Body of pancreas (tissue), 4 donors: ENCODE measurements around the gene SLC29A3. TPM values are rescaled to one million over a fixed set of nuclear protein-coding genes. Genes with fewer than 3 reads are reported as not detected.

Source experiments
- ATAC-seq: fragments of 150-250 bp; one replicate; pipeline ENCODE4 v1.9.1; 2016
- DNase-seq, 4 donors: peaks; one replicate each; pipeline ENCODE4 v3.0.0-alpha.2; 2019
- H3K27ac ChIP-seq, 4 donors: fragments of 200-600 bp; sonication (generic); 1 replicate in 3 of 4; 2 replicates in 1 of 4; pipeline versions ENCODE4 v1.5.1 to v1.6.1; 2016 to 2019; ENCODE audit warnings: mild to moderate bottlenecking in 1 of 4, mixed read lengths in 1 of 4, moderate library complexity in 1 of 4
- H3K27me3 ChIP-seq, 2 donors: fragments of 200-600 bp; sonication (generic); one replicate each; pipeline ENCODE4 v1.6.0; 2016; ENCODE audit warnings: mild to moderate bottlenecking in 1 of 2
- H3K36me3 ChIP-seq, 2 donors: fragments of 200-600 bp; sonication (generic); replicated peaks in 1 of 2; 2 replicates each; pipeline ENCODE4 v1.5.1; 2016; ENCODE audit warnings: low read depth in 2 of 2; ENCODE audit not compliant: insufficient read depth in 1 of 2
- H3K4me1 ChIP-seq: fragments of 200-600 bp; sonication (generic); one replicate; pipeline ENCODE4 v1.6.0; 2016
- H3K4me3 ChIP-seq, 2 donors: fragments of 200-600 bp; sonication (generic); 1 replicate in 1 of 2; 2 replicates in 1 of 2; pipeline ENCODE4 v1.5.1; 2016 to 2019
- H3K9me3 ChIP-seq, 3 donors: fragments of 200-600 bp; sonication (generic); 1 replicate in 2 of 3; 2 replicates in 1 of 3; pipeline ENCODE4 v1.5.1; 2016
- CTCF ChIP-seq, 7 experiments: fragments of 450-650 bp in 4 of 7; fragments of 200-600 bp in 3 of 7; sonication (generic) in 3 of 7; IDR thresholded peaks; one replicate each; pipeline ENCODE4 v1.5.1; 2016 to 2019; ENCODE audit warnings: antibody characterized with exemption in 7 of 7
- POLR2A ChIP-seq, 3 donors: fragments of 450-650 bp; IDR thresholded peaks; one replicate each; pipeline ENCODE4 v1.6.1; 2016; ENCODE audit warnings: antibody characterized with exemption in 3 of 3, mild to moderate bottlenecking in 2 of 3
- WGBS, 2 donors: methylation state at CpG; one replicate each; pipeline ENCODE4 v1.1.5; 2017; 5-methylcytosine and 5-hydroxymethylcytosine counted together
- intact Hi-C: fragments of 100-400 bp; cut with DNase I; formaldehyde crosslinking; loops from one replicate; pipeline ENCODE4 v1.15.1; 2023
- total RNA-seq, 2 donors: library from RNA; depleted of rRNA; stranded (reverse); fragments of >200 nt; gene quantifications; one replicate each; pipeline ENCODE4 v1.1.0, GENCODE V29; 2016

The SLC29A3 gene
- total RNA-seq, 2 donors from 2014 or later = 0.99 to 5.2 TPM

DNA sequence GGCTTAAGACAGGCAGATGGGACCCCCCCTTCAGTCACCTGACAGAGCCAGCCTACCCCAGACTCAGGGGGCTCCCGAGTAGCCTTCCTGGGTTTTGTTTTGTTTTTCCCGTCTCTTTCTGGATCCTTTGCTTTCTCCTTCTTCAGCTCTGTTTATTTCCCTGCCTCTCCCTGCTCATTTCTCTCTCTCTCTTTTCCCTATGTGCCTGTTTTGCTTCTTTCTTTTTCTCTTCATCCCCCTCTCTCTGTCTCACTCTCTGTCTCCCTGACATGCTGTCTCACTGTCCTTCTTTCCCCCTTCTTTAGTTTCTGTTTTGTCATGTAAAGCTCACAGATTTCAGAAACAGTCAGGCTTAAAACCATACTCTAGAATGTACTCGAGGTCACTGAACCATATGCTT lies 38.2 kb upstream of the SLC29A3 start:
- Histone ChIP-seq H3K27me3 (no peaks in the 10 kb centered on the region), H3K4me1 (no peaks in the 10 kb centered on the region), H3K27ac (no peak overlapping the region), H3K4me3 (no peak overlapping the region), H3K9me3 (no peaks in the 10 kb centered on the region), H3K36me3 (no peaks in the 10 kb centered on the region)
- ATAC-seq (no peak), DNase-seq (no peak)
- intact Hi-C loops = loop anchor here (5.0 to 10.0 kb wide), 2 partner anchors 359 to 726 kb away; no protein-coding TSS in a partner anchor
- WGBS, 2 donors = 44 to 45% methylated on average over 3 of the region's 3 CpGs
- TF ChIP-seq CTCF (IDR thresholded peaks at IDR 0.05) (no peak), POLR2A (IDR thresholded peaks at IDR 0.05) (no peak)

GRCh38 chr10:71281646-71282322 lies 37.3 kb upstream of the SLC29A3 start:
- intact Hi-C loops = loop anchor here (5.0 to 10.0 kb wide), 2 partner anchors 359 to 727 kb away; no protein-coding TSS in a partner anchor
- TF ChIP-seq POLR2A (IDR thresholded peaks at IDR 0.05) (no peak), CTCF (IDR thresholded peaks at IDR 0.05) (no peak)
- DNase-seq (no peak), ATAC-seq (no peak)
- H3K4me1 ChIP-seq = no peaks in the 10 kb centered on the region
- no peaks in the 10 kb centered on the region for H3K9me3 ChIP-seq
- no peaks in the 10 kb centered on the region for H3K36me3 ChIP-seq
- no peak overlapping the region for H3K4me3 ChIP-seq
- no peaks in the 10 kb centered on the region for H3K27me3 ChIP-seq
- H3K27ac ChIP-seq = no peak overlapping the region
- WGBS, 2 donors = 65 to 79% methylated on average over 8 of the region's 8 CpGs

GRCh38 chr10:71282323-71282680 lies 36.8 kb upstream of the SLC29A3 start:
- DNase-seq = no peak
- Histone ChIP-seq H3K27me3 (no peaks in the 10 kb centered on the region), H3K27ac (no peak overlapping the region), H3K4me3 (no peak overlapping the region), H3K9me3 (no peaks in the 10 kb centered on the region), H3K36me3 (no peaks in the 10 kb centered on the region), H3K4me1 (no peaks in the 10 kb centered on the region)
- TF ChIP-seq CTCF (IDR thresholded peaks at IDR 0.05) (no peak), POLR2A (IDR thresholded peaks at IDR 0.05) (no peak)
- intact Hi-C loops = loop anchor here (5.0 to 10.0 kb wide), 2 partner anchors 360 to 728 kb away; no protein-coding TSS in a partner anchor
- 82 to 83% methylated on average over 2 of the region's 2 CpGs for WGBS, 2 donors
- no peak for ATAC-seq

GRCh38 chr10:71283410-71283809 lies 35.6 kb upstream of the SLC29A3 start:
- TF ChIP-seq CTCF (IDR thresholded peaks at IDR 0.05) = no peak
- no peak for TF ChIP-seq POLR2A (IDR thresholded peaks at IDR 0.05)
- ATAC-seq (no peak), DNase-seq (no peak)
- Histone ChIP-seq H3K36me3 (no peaks in the 10 kb centered on the region), H3K4me3 (no peak overlapping the region), H3K27ac (no peak overlapping the region), H3K4me1 (no peaks in the 10 kb centered on the region), H3K27me3 (no peaks in the 10 kb centered on the region), H3K9me3 (no peaks in the 10 kb centered on the region)
- 73 to 84% methylated on average over 6 of the region's 6 CpGs for WGBS, 2 donors
- intact Hi-C loops = loop anchor here (5.0 to 10.0 kb wide), 2 partner anchors 361 to 729 kb away; no protein-coding TSS in a partner anchor

DNA sequence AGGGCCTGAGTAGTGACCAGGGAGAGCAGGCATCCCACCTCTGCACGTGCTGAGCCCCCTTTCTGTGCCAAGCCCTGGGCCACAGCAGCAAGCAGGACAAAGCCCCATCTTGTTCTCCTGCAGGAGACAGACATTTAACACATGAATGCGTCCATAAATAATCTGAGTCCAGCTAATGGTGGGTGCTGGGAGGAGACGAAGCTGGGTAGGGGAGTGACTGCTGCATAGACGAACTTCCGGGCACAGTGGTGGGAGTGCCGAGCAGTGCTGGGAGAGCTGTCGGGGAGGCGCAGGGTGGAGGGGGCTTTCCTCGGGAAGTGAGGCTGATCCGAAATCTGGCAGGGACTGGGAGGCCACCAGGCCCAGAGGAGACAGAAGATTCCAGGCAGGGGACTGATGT lies 35.2 kb upstream of the SLC29A3 start:
- Histone ChIP-seq H3K36me3 (no peaks in the 10 kb centered on the region), H3K4me3 (no peak overlapping the region), H3K4me1 (no peaks in the 10 kb centered on the region), H3K27ac (no peak overlapping the region), H3K27me3 (no peaks in the 10 kb centered on the region), H3K9me3 (no peaks in the 10 kb centered on the region)
- 81 to 87% methylated on average over 10 of the region's 10 CpGs for WGBS, 2 donors
- intact Hi-C loops = loop anchor here (5.0 to 10.0 kb wide), 2 partner anchors 362 to 729 kb away; no protein-coding TSS in a partner anchor
- TF ChIP-seq CTCF (IDR thresholded peaks at IDR 0.05) (no peak), POLR2A (IDR thresholded peaks at IDR 0.05) (no peak)
- ATAC-seq (no peak), DNase-seq (no peak)
